ENCODE results near the gene TUSC2. TPM values are rescaled to one million over a fixed set of nuclear protein-coding genes. Genes with fewer than 3 reads are reported as not detected.

Gene TUSC2
- total and polyA plus RNA-seq, 10 of the 15 experiments (the other 5 are each of a cell fraction or from before 2014, with no cell fraction given): 4.0 to 73.8 (median 34.3) TPM

DNA sequence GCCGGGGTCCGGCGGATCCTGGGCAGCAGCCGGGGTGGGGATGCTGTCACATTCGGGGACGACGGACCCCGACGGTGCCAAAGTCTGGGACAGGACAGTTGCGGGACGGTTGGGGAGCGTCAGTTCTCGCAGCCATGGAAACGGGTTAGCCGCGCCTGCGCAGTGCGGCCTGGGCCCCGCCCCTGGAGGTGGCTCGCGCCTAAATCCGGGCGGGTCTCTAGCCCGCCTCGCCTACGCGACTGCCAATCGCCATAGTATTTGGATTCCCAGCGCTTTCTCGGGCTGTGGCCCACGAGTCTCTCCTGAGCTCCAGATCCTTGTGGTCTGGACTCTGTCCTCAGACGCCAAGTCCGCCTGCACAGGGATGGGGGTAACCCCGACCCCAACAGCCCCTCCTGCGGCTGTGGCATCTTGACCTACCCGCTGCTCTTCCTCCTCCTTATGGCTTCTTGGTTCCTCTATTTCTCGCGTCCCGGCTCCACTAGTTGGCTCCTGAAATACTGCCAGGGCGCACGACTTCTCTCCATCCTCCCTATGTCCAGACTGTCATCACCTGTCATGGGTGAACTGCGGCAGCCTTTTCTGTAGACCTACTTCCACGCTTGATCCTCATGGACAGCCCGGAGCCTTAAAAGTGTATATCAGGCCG is 17.7 kb upstream of the TUSC2 start, which contains the start of gene ZMYND10 (continued):
- no peak for TF ChIP-seq POLR2A (IDR thresholded peaks at IDR 0.05; ENCODE audit: low read depth, low read length)
- TF ChIP-seq STAT1 (conservative IDR thresholded peaks at IDR 0.05): no peak
- no peak for TF ChIP-seq SIX5 (IDR thresholded peaks at IDR 0.05; ENCODE audit: low read depth, low read length, severe bottlenecking)
- TF ChIP-seq NR2C1 (IDR thresholded peaks at IDR 0.05): no peak
- no peak for TF ChIP-seq KLF5 (IDR thresholded peaks at IDR 0.05; ENCODE audit: partially characterized antibody)
- no peak for TF ChIP-seq ZNF207 (IDR thresholded peaks at IDR 0.05; ENCODE audit: borderline replicate concordance)
- no peak for TF ChIP-seq SRF (IDR thresholded peaks at IDR 0.05; ENCODE audit: low read depth in 2 of 2, low read length in 2 of 2)
- TF ChIP-seq EGR1 (IDR thresholded peaks at IDR 0.05; ENCODE audit: borderline replicate concordance in 1 of 2, low read depth in 2 of 2, low read length in 2 of 2): no peak
- TF ChIP-seq EP300 (IDR thresholded peaks at IDR 0.05; ENCODE audit: borderline replicate concordance in 1 of 2, control insufficient read depth in 1 of 2, low read depth in 2 of 2, low read length in 2 of 2): no peak
- TF ChIP-seq, protein P1, sequence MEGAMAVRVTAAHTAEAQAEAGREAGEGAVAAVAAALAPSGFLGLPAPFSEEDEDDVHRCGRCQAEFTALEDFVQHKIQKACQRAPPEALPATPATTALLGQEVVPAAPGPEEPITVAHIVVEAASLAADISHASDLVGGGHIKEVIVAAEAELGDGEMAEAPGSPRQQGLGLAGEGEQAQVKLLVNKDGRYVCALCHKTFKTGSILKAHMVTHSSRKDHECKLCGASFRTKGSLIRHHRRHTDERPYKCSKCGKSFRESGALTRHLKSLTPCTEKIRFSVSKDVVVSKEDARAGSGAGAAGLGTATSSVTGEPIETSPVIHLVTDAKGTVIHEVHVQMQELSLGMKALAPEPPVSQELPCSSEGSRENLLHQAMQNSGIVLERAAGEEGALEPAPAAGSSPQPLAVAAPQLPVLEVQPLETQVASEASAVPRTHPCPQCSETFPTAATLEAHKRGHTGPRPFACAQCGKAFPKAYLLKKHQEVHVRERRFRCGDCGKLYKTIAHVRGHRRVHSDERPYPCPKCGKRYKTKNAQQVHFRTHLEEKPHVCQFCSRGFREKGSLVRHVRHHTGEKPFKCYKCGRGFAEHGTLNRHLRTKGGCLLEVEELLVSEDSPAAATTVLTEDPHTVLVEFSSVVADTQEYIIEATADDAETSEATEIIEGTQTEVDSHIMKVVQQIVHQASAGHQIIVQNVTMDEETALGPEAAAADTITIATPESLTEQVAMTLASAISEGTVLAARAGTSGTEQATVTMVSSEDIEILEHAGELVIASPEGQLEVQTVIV (IDR thresholded peaks at IDR 0.05; ENCODE audit: borderline replicate concordance, partially characterized antibody): no peak
- no peak for TF ChIP-seq SMARCA5 (IDR thresholded peaks at IDR 0.05)
- peak; percentile 58 for TF ChIP-seq NRF1 (conservative IDR thresholded peaks at IDR 0.05; ENCODE audit: low read depth, low read length)
- TF ChIP-seq, protein P2, sequence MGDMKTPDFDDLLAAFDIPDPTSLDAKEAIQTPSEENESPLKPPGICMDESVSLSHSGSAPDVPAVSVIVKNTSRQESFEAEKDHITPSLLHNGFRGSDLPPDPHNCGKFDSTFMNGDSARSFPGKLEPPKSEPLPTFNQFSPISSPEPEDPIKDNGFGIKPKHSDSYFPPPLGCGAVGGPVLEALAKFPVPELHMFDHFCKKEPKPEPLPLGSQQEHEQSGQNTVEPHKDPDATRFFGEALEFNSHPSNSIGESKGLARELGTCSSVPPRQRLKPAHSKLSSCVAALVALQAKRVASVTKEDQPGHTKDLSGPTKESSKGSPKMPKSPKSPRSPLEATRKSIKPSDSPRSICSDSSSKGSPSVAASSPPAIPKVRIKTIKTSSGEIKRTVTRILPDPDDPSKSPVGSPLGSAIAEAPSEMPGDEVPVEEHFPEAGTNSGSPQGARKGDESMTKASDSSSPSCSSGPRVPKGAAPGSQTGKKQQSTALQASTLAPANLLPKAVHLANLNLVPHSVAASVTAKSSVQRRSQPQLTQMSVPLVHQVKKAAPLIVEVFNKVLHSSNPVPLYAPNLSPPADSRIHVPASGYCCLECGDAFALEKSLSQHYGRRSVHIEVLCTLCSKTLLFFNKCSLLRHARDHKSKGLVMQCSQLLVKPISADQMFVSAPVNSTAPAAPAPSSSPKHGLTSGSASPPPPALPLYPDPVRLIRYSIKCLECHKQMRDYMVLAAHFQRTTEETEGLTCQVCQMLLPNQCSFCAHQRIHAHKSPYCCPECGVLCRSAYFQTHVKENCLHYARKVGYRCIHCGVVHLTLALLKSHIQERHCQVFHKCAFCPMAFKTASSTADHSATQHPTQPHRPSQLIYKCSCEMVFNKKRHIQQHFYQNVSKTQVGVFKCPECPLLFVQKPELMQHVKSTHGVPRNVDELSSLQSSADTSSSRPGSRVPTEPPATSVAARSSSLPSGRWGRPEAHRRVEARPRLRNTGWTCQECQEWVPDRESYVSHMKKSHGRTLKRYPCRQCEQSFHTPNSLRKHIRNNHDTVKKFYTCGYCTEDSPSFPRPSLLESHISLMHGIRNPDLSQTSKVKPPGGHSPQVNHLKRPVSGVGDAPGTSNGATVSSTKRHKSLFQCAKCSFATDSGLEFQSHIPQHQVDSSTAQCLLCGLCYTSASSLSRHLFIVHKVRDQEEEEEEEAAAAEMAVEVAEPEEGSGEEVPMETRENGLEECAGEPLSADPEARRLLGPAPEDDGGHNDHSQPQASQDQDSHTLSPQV (IDR thresholded peaks at IDR 0.05): no peak
- TF ChIP-seq CHD1 (IDR thresholded peaks at IDR 0.05; ENCODE audit: low read depth, low read length): no peak
- no peak for TF ChIP-seq TAF1 (IDR thresholded peaks at IDR 0.05; ENCODE audit: borderline replicate concordance, low read depth, low read length)
- TF ChIP-seq SMC3 (IDR thresholded peaks at IDR 0.05; ENCODE audit: borderline replicate concordance, low read length): no peak
- TF ChIP-seq MXI1 (IDR thresholded peaks at IDR 0.05; ENCODE audit: low read depth, low read length): 0 out of 2 replicates have a peak, but pooled peaks have one; percentile 25
- no peak for TF ChIP-seq ZNF24 (IDR thresholded peaks at IDR 0.05)
- TF ChIP-seq BMI1 (IDR thresholded peaks at IDR 0.05; ENCODE audit: borderline replicate concordance): peak; percentile 58
- no peak for TF ChIP-seq RAD21 (IDR thresholded peaks at IDR 0.05; ENCODE audit: insufficient read depth, low read depth, low read length)
- no peak for TF ChIP-seq JUND (IDR thresholded peaks at IDR 0.05; ENCODE audit: low read depth, low read length)
- TF ChIP-seq FOXK2 (IDR thresholded peaks at IDR 0.05): no peak
- peak; percentile 60; the same call in 1 of the 2 replicates for TF ChIP-seq LARP7 (IDR thresholded peaks at IDR 0.05)
- TF ChIP-seq ZBED1 (IDR thresholded peaks at IDR 0.05; ENCODE audit: borderline replicate concordance): no peak
